ENCODE measurements around the gene UCK1. TPM values are rescaled to one million over a fixed set of nuclear protein-coding genes. Genes with fewer than 3 reads are reported as not detected.

UCK1 gene
- total and polyA plus RNA-seq, 2 of the 4 experiments (the other 2 are of a cell fraction), result 17.9 to 21.4 TPM

DNA sequence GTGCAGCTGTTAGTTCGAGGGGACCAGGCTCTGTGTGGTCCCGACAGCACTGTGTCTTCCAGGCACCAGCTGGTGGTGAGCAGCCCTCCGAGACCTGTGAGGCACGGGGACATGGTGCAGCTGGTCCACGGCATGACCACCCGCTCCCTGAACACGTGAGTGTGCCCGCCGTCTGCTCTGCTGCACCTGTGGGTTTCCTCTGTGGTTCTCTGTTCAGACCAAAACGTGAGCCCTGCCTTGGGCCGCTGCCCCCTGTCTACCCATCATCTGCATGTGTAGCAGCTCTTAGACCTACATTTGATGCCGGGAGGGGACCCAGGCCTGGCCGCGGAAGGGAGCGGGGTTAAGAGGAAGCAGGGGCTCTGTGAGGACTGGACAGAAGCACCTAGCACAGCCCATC, 17.9 kb downstream of the UCK1 start:
- no peaks in the 10 kb centered on the region for H3K9me1 ChIP-seq (ENCODE audit: insufficient read depth, low read length)
- dilution Hi-C loops (cut with HindIII; ENCODE audit: low sequenced_read_pairs, unreplicated experiment), result no loop called here
- ATAC-seq (ENCODE audit: low read depth) (no peak), DNase-seq (no peak)
- no peak overlapping the region for H4K91ac ChIP-seq (ENCODE audit: insufficient read depth, low read depth, low read length)
- H4K8ac ChIP-seq (ENCODE audit: low read depth in 2 of 2, low read length in 2 of 2), result no peak overlapping the region
- no peak overlapping the region for H3K4me3 ChIP-seq (ENCODE audit: insufficient read depth, low read depth, low read length)
- no peaks in the 10 kb centered on the region for H3K79me1 ChIP-seq (ENCODE audit: low read depth in 1 of 2, low read length in 2 of 2)
- no peak overlapping the region for H3K23ac ChIP-seq (ENCODE audit: low read depth, low read length)
- no peak overlapping the region for H2BK15ac ChIP-seq (ENCODE audit: low read depth, low read length)
- no peaks in the 10 kb centered on the region for H3K9me3 ChIP-seq (ENCODE audit: control insufficient read depth, insufficient read depth, low read length)
- H4K5ac ChIP-seq (ENCODE audit: low read depth, low read length), result no peak overlapping the region
- intact Hi-C loops (cut with micrococcal nuclease), result no loop called here
- no peaks in the 10 kb centered on the region for H4K20me1 ChIP-seq (ENCODE audit: insufficient read depth, low read length)
- in situ Hi-C loops (cut with MboI; ENCODE audit: low sequenced_read_pairs), result no loop called here
- TF ChIP-seq BHLHE40 (IDR thresholded peaks at IDR 0.05; ENCODE audit: low read depth, low read length), result no peak
- TF ChIP-seq RCOR1 (IDR thresholded peaks at IDR 0.05; ENCODE audit: insufficient replicate concordance, low read length), result no peak
- no peak for TF ChIP-seq MAZ (IDR thresholded peaks at IDR 0.05; ENCODE audit: borderline replicate concordance, low read depth, low read length)
- no peak for TF ChIP-seq CEBPB (IDR thresholded peaks at IDR 0.05; ENCODE audit: low read depth, low read length)
- no peak for TF ChIP-seq RFX5 (IDR thresholded peaks at IDR 0.05; ENCODE audit: low read depth, low read length)
- TF ChIP-seq FOS (IDR thresholded peaks at IDR 0.05; ENCODE audit: low read depth, low read length), result no peak
- TF ChIP-seq MXI1 (IDR thresholded peaks at IDR 0.05; ENCODE audit: borderline replicate concordance, low read depth, low read length), result no peak
- no peak for TF ChIP-seq POLR2A (IDR thresholded peaks at IDR 0.05; ENCODE audit: low read depth, low read length)
- TF ChIP-seq, protein P1, sequence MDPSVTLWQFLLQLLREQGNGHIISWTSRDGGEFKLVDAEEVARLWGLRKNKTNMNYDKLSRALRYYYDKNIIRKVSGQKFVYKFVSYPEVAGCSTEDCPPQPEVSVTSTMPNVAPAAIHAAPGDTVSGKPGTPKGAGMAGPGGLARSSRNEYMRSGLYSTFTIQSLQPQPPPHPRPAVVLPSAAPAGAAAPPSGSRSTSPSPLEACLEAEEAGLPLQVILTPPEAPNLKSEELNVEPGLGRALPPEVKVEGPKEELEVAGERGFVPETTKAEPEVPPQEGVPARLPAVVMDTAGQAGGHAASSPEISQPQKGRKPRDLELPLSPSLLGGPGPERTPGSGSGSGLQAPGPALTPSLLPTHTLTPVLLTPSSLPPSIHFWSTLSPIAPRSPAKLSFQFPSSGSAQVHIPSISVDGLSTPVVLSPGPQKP (IDR thresholded peaks at IDR 0.05; ENCODE audit: borderline replicate concordance, low read depth, low read length), result no peak
- TF ChIP-seq MAFK (IDR thresholded peaks at IDR 0.05; ENCODE audit: low read depth, low read length), result no peak
- TF ChIP-seq, protein P2, sequence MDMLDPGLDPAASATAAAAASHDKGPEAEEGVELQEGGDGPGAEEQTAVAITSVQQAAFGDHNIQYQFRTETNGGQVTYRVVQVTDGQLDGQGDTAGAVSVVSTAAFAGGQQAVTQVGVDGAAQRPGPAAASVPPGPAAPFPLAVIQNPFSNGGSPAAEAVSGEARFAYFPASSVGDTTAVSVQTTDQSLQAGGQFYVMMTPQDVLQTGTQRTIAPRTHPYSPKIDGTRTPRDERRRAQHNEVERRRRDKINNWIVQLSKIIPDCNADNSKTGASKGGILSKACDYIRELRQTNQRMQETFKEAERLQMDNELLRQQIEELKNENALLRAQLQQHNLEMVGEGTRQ (IDR thresholded peaks at IDR 0.05; ENCODE audit: low read depth, low read length), result no peak
- H3K4ac ChIP-seq (ENCODE audit: low read depth, low read length), result no peak overlapping the region
- no peaks in the 10 kb centered on the region for H3K4me1 ChIP-seq (ENCODE audit: control insufficient read depth, insufficient read depth, low read length)
- H3K27ac ChIP-seq (ENCODE audit: insufficient read depth, low read length), result no peak overlapping the region
- no peak overlapping the region for H2AK5ac ChIP-seq (ENCODE audit: low read depth, low read length)
- peak overlapping the region; percentile 24 for H2AK9ac ChIP-seq (replicated peaks; ENCODE audit: low read depth, low read length, poor library complexity)
- POLR2A ChIA-PET (ENCODE audit: unreplicated experiment), result no interaction called here
- 95% methylated on average over 11 of the region's 15 CpGs; no CpG with 5 or more reads in 1 of the 2 experiments for WGBS, 2 experiments (ENCODE audit: extremely low coverage in 2 of 2, insufficient read length in 1 of 2)
- H3K4me2 ChIP-seq (ENCODE audit: low read depth, low read length), result no peak overlapping the region
- peaks cover 70% of the 10 kb centered on the region for H3K36me3 ChIP-seq (ENCODE audit: control insufficient read depth, insufficient read depth, low read length)
- H3K56ac ChIP-seq (ENCODE audit: extremely low read depth, insufficient read depth, low read length), result no peak overlapping the region
- H2BK5ac ChIP-seq (ENCODE audit: low read depth, low read length, poor library complexity, severe bottlenecking), result no peak overlapping the region
- BruUV-seq (replicated peaks), result no TSS peak
- H2AFZ ChIP-seq (replicated peaks; ENCODE audit: low read length, poor library complexity), result no peak overlapping the region
- CTCF ChIA-PET, result no interaction called here
- no peaks in the 10 kb centered on the region for H3K27me3 ChIP-seq (ENCODE audit: control insufficient read depth, insufficient read depth, low read length)
- H2BK120ac ChIP-seq (ENCODE audit: low read depth, low read length), result no peak overlapping the region
- H3K18ac ChIP-seq (ENCODE audit: low read depth, low read length), result no peak overlapping the region
- no peak overlapping the region for H3K9ac ChIP-seq (ENCODE audit: low read depth, low read length)
- no peak overlapping the region for H3K14ac ChIP-seq (replicated peaks; ENCODE audit: low read depth, low read length)
- no peak overlapping the region for H2BK20ac ChIP-seq (ENCODE audit: low read depth, low read length)
